IPS-11a (cell line): ENCODE data around the gene IGFN1.

Experiments
- H3K4me3 ChIP-seq: one replicate; pipeline ENCODE4 v1.5.1; 2013; ENCODE audit warnings: low read depth, low read length, control low read depth

The IGFN1 gene

DNA sequence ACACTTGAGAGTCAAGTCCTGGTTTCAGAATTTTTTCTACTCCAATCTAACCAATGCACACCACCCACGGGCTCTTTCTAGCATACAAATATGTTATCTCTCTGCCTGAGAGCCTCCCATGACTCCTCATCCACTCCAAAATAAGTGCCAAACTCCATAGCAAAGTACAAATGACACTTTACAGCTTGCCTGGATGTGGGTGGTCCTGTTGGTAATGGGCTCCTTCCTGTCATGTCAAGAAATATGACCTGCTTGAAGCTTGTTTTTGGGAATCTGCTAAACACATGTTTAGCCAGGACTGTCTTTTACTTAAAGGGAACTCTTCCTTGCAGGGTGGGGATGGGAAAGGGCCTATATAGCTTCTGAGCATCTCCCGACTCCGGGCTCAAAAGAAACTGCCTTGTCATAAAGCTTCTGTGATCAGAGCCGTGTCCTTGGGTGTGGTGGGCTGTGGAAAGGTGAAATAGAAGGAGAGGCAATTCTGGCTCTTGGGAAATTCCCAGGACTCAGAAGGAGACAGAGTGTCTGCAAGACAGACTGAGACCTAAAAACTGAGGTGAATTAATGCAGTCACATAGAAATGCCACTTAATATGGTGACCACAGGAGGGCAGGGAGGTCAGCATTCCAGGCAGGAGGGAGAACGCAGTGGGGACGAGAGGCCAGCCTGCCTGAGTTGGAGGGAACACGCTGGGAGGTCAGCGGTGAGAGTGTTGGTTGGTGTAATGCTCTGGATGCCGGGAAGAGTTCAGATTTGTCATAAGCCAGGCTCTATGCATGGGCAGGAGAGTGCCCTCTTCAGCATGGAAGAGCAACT, 6.1 kb upstream of the IGFN1 start:
- no peak overlapping the region for H3K4me3 ChIP-seq

DNA sequence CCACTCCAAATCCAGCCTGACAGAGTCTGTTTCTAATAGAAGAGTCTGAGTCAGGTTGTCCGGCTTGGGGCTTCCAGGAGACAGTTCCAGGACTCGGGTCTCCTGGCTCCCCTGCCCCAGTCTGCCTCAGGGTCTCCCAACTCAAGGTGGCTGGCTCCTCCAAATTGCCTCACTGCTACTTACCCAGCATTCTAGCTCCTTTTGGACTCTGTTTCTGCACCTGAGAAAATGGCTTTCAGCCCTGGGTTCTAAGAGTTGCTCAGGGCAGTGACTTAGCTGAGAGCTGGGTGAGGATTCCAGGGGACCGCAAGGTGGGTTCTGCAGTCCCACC, 5.5 kb upstream of the IGFN1 start:
- no peak overlapping the region for H3K4me3 ChIP-seq

DNA sequence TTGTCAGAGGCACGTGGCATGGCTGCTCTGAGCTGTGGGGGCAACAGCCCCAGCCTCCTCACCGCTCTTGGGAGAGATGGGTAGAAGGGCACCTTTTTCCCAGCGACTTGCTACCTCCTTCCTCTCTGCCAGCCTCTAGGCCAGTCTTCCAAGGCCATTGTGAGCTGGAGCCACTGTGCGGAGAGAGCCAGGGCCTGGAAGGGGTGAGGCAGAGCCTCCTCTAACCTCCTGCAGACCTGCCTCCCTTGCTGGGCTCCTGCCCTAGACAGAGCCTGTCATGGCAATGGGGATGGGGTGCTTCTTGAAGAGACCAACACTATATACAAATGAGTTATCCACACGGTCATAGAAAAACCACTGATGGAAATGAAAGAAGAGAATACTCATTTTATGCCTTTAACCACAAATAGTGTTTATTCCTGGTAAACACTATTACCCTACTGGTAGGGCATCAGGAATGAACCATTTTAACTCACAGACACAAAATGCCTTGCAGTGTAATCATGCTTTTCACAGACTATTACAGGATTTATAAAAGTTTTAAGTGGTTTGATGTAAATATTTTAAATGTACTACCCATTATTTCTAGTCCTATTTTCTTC, 5.0 kb upstream of the IGFN1 start:
- no peak overlapping the region for H3K4me3 ChIP-seq

DNA sequence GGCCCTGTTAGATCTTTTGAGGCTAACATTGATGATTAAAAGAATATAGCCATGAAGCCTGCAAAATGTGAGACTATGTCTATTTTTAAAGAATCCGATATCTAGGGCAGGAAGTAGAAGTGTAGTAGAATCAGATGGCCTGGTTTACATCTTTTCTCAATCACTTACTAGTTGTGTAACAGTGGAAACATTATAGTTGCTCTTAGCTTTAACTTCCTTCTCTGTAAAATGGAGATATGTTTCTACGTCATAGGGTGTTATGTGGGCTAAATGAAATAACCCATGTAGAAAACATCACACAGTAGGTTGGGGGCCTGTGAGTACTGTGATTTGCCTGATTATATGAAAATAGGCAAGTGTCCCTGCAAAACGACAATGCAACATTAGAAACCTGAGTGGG, 4.4 kb upstream of the IGFN1 start:
- no peak overlapping the region for H3K4me3 ChIP-seq

DNA sequence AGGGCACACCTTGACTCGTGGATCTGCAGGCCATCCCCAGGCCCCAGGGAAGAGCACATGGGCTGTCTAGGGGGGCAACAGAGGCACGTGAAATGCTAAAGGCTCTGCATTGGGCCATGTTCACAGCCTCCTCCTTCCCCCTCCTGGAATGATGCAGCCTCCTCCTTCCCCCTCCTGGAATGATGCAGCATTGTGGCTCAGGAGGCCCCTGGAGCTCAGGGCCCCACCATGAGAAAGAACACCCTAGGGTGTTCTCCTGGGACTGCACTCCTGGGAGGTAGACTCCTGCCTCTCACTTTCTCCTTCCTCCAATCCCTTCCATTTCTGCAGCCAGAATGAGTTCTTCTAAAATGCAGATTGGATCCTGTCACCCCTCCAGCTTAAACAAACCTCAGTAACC, 1.5 kb upstream of the IGFN1 start:
- H3K4me3 ChIP-seq, result no peak overlapping the region

DNA sequence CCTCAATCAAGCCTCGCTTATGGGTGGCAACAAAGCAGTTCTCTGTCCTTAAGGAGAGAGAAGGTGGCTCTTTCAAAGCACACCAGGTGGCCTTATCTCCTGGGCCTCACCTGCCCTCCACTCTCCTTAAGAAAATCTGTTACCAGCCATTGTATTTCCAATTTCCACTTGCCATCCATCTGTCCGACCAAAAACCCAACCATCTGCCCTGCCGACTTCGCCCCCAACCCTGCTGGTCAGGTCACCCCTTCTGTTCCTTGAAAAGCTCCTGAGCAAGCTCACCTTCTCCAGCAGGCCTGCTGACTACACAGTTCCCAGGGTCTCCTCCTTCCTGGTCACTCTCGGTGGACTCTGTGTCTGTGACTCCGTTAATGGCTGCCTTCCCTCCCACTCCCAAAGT, 619 bp upstream of the IGFN1 start:
- no peak overlapping the region for H3K4me3 ChIP-seq

DNA sequence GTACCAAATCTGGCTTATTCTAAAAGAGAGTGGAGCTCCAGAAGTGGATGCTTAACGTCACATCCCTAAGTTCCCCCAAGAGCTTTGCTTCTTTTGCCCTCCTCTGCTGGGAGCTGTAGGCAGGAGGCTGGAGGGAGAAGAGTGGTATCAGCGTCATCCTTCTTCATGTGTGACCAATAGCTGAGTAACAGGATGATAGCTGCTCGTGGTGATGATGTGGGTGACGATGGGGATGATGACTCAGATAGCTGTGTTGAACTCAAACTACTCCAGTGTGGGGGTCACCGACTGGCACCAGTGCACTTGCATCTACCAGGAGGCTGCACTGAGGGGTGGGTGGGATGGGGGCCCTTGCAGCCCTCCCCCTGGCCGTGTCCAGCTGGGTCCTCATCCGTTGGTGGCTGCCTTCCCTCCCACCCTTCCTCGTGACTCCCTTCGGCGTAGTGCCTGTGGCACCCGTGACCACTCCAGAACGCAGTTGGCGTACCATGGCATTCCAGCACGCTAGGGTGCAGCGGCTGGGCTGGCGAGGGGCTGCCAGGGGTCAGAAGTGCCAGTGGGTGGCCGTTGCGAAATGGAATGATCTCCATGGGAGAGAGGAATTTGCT, 1.1 kb downstream of the IGFN1 start:
- no peak overlapping the region for H3K4me3 ChIP-seq

DNA sequence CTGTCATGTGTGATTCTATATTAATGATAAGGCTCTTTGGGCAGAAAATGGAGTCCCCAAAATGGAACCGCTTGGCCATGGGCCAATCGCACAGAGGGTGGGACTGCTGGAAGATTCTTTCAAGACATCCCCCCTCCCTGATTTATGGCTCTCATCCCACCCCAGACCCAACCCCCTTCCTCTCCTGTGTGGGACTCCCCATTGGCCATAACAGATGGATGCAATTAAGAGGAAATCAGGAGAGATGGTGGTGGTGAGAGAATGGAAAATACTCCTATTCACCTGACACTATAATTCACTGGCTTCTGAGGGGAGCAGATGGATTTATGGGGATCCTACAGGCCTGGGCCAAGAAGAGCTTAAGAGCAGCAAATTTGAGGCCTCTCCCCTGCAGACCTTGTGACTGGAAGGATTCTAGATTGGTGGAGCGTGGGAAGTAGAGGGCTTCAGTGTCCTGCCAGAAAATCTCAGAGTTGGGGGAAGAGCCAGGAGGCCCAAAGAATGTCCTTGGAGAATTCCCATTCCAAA, 1.7 kb downstream of the IGFN1 start:
- H3K4me3 ChIP-seq, result no peak overlapping the region

DNA sequence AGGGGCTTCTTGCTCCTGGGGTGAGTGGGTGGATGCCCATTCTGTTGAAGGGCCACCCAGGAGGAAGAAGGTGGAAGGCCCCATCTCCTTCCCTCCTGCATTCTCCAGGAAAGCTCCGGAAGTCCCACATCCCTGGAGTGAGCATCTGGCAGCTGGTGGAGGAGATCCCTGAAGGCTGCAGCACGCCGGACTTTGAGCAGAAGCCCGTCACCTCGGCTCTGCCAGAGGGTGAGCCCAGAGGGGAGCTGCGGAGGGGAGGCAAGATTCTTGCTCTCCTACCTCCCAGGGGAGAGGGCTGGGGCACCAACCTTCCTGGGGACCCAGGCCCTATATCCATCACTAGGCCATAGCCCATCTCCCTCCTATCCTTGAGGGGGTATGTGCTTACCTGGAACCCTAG, 3.4 kb downstream of the IGFN1 start:
- no peak overlapping the region for H3K4me3 ChIP-seq

DNA sequence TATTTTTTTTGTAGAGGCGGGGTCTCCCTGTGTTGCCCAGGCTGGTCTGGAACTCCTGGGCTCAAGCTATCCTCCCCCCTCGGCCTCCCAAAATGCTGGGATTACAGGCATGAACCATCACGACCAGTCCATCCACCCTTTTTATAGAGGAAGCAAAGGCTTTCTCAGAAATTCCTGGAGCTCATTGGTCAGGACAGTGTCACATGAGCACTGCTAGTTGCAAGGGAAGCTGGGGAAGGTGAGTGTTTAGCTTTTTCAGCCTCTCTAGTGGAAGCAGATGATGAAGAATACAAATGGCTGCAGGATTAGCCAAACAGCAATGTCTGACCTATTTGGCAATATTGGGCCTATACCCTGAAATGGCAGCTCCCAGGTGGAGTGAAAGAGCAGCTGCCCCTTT, 8.0 kb downstream of the IGFN1 start:
- no peak overlapping the region for H3K4me3 ChIP-seq

DNA sequence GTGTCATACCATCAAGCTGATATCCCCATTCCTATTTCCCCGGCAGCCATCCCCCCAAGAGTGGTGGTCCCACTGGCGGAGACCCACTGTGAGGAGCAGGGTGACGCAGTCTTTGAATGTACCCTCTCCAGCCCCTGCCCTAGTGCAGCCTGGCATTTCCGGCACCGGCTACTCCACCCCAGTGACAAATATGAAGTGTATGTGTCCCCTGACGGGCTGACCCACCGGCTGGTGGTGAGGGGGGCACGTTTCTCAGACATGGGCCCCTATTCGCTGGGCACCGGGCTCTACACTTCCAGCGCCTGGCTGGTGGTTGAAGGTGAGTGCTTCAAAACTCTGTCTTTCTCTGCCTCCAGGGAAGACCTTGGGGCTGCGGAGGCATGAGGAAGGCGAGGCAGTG, 14.4 kb downstream of the IGFN1 start:
- no peak overlapping the region for H3K4me3 ChIP-seq

DNA sequence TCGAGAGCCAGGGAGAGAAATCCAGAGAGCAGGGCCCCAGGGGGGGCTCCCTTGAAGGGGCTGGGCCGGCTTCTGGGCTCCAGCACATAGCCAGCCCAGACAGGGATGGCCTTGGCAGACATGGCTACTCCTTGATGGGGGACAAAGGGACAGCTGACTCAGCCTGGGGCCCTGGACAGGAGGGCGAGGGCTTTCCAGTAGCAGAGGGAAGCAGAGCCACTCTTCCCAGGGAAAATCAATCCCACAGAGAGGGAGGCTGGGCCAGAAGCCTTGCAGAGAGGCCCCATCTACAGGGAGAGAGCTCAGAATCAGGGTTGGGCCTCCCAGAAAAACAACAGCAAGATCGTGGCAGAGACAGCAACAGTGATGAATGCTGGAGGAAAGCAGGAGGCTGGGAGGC, 15.6 kb downstream of the IGFN1 start:
- no peak overlapping the region for H3K4me3 ChIP-seq

DNA sequence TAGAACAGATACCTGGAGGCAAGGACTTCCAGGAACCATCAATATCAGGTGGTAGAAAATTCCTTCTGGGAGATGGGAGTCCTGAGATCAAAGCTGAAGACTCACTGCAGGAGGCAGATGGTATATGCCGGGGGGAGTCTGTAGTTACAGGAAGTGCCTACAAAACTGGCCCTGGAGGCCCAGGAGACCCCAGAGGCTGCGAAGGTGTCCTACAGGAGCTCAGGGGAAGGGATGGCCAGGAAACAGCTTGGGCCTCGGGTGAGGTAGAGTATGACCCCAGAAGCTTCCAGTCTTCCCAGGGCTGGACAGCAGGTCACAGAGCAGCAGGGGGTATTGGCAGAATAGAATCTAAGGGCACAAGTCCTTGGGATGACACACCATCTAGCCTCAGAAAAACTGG, 16.4 kb downstream of the IGFN1 start:
- no peak overlapping the region for H3K4me3 ChIP-seq

DNA sequence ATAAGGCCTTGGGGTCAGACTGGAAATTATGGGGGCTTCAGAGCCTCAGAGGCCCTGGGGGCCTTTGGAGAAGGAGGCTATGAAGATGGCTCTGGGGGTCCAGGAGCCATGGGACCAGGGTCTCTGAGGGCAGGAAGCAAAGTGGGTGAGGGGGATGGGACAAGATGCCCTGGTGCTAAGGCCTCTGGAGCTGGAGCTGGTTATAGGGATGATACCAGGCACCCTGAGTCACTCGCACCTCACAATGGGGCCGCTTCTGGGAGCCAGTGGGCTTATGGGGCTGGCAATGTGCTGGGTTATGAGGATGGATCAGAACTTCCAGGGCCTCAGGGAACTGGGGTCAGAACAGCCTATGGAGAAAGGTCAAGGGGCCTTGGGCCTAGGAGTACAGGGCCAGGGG, 17.6 kb downstream of the IGFN1 start:
- no peak overlapping the region for H3K4me3 ChIP-seq

DNA sequence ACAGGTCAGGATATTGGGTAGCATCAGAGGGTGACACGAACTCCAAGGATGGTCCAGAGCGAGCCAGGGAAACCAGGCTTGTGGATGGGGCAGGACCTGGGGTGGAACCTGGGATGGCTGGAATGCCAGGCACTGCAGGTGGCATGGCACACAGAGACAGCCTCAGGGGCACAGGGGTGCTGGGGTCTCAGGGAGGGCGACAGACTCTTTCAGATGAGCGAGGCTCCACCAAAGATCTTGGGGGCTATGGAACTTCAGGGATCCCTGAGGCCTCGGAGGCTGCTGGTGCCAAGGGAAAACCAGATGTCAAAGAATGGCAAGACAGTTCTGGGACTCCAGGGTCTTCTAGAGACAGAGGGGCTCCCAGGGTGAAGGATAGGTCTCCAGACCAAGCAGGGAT, 21.4 kb downstream of the IGFN1 start:
- H3K4me3 ChIP-seq, result no peak overlapping the region

DNA sequence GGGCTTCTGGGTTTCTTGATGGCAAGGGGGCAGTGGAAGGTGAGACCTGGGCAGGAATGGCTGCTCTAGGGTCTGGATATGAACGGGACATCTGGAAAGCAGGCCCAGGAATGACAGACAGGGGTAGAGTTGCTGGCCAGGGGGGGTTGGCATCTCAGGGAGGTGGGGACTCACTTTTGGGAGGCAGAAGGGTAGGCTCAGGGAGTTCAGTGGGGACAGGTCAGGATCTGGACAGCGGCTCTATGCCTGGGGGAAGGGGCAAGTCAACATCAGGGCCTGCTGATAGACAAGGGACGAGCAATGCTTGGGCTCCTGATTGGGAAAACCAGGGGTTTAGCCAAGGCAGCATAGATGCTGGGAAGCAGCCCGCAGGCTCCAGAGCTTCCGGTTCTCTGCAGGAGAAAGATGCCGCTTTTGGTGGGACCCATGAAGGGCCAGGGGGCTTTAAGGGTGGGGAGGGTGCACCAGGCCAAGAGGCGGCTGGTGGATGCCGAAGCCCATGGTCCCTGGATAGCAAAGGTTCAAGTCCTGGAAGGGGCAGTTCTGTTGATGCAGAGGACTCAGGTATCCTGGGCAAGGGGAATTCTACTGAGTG, 21.9 kb downstream of the IGFN1 start:
- H3K4me3 ChIP-seq, result no peak overlapping the region

DNA sequence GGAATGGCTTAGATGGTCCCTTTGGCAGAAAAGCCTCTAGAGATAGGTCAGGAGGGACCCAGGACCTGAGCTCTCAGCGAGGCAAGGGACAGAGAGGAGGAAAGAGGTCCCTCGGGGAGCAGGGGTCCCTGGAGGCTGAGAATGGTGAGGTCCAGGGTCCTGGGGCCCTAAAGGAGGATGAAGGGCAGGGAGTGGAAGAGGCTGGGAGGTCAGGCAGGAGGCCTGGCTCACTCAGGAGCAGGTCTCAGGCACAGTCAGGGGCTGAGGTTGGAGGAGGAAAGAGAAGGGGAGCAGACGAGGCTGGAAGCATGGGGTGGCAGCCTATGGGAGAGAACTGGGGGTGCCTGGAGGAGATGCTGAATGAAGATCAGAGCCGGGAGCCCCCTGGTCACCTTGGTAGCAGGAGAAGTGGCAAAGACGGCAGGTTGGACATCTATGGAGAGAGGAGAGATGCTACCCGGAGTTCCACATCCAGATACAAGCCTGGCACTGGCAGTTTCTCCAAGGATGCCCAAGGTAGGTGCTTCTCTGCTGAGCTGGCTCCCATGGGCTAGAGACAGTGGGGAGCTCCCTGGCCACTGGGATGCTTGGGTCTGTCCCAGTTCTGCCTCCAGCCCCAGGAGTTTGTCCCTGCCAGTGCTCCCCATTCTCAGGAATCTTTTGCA, 22.6 kb downstream of the IGFN1 start:
- no peak overlapping the region for H3K4me3 ChIP-seq

DNA sequence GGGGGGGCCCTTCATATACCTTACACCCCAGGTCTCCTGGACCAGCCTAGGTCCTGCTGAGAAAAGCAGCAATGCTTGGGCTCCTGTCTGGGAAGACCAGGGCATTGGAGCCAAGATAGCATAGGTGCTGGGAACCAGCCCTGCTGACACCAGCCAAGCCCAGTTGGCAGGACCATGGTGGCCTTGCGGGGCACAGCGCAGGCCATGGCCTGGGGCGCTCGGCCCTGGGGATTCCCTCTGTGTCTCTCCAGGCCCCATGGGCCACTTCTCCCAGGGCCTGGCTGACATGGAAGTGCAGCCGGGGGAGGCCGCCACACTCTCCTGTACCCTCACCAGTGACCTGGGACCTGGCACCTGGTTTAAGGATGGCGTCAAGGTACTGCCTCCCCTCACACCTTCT, 23.3 kb downstream of the IGFN1 start:
- no peak overlapping the region for H3K4me3 ChIP-seq

DNA sequence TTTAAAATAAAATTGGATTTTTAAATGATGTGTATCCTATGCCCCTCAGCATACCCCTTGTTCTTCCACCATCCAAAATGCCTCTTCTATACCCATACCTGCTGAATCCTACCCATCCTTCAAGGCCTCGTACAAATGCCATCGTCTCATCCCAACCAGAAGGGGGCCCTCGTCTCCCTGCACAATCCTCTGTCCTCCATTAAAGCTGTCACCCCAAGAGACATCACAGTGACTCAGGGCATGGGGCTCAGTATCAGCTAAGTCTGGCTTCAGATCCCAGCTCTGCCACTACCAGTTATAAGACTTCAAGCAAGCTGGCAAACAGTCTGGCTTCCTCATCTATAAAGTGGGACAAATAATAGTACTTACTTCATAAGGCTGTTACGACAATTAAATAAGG, 23.8 kb downstream of the IGFN1 start:
- no peak overlapping the region for H3K4me3 ChIP-seq

DNA sequence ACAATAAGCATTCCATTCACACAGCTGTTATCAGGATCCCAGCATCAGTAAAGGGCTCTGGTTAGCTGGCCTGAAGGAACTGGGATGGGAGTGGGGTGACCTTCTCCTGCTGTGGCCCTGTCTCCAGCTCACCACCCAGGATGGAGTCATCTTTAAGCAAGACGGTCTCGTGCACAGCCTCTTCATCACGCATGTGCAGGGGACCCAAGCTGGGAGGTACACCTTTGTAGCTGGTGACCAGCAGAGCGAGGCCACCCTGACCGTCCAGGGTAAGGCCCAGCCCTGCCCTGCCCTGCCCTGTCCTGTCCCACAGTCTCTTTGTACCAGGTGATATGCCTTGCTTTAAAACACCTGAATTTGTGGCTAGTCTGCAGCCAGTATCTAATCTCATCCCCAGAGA, 24.3 kb downstream of the IGFN1 start:
- H3K4me3 ChIP-seq, result no peak overlapping the region

DNA sequence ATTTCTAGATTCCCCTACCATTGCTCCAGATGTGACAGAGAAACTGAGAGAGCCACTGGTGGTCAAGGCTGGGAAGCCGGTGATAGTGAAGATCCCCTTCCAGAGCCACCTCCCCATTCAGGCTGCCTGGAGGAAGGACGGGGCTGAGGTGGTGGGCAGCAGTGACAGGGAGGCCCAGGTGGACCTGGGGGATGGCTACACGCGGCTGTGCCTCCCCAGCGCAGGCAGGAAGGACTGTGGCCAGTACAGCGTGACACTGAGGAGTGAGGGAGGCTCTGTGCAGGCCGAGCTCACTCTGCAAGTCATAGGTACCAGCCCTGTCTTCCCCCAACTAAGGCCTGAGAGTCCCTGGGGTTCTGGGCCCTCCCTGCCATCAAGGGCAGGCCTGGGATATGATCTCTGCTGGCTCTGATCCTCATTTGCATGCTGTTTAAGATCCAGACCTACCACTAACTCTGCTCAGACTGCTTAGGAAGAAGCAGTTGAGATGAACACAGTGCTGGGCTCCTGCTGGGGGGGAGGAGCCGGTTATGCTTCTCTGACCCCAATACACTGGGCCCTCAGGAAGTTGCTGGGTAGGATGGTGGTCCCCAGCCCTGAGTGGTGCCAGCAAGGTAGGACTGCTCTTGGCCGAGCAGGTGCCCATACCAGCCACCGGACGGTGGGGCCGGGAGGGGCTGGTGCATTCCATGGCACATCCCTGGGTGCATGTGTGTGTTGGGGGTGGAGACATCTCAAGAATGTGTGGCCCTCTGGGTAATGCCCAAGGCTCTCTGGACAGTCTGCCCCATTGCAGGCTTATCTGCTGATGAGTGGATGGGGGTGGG, 25.1 kb downstream of the IGFN1 start:
- H3K4me3 ChIP-seq, result no peak overlapping the region
